DOHH2 (cell line): Measurements from ENCODE around the gene BTBD2.
A peak's percentile ranks its signal among the peaks of the same experiment; 100 is the strongest.

ENCODE experiments used
- H3F3A ChIP-seq: fragments of 200-600 bp; sonication (generic), shearing (Covaris generic); 2 replicates; pipeline ENCODE4 v1.6.0; 2016; ENCODE audit warnings: antibody characterized with exemption, mild to moderate bottlenecking; ENCODE audit not compliant: control insufficient read depth, insufficient read depth
- H3K27ac ChIP-seq: fragments of 200-600 bp; sonication (generic); 2 replicates; pipeline ENCODE4 v1.5.1; 2014; ENCODE audit warnings: low read depth, mild to moderate bottlenecking, low read length, moderate library complexity
- H3K27me3 ChIP-seq: fragments of 200-600 bp; sonication (generic); 2 replicates; pipeline ENCODE4 v1.6.1; 2014; ENCODE audit warnings: mild to moderate bottlenecking, low read length, mixed read lengths; ENCODE audit not compliant: control insufficient read depth
- H3K36me3 ChIP-seq: fragments of 200-600 bp; sonication (generic); 2 replicates; pipeline ENCODE4 v1.6.1; 2014; ENCODE audit warnings: mild to moderate bottlenecking, low read length, moderate library complexity, mixed read lengths; ENCODE audit not compliant: control insufficient read depth
- H3K4me1 ChIP-seq: fragments of 200-600 bp; sonication (generic); 2 replicates; pipeline ENCODE4 v1.6.1; 2014; ENCODE audit warnings: mild to moderate bottlenecking, low read length, mixed read lengths; ENCODE audit not compliant: control insufficient read depth
- H3K4me2 ChIP-seq: fragments of 200-600 bp; sonication (generic); 2 replicates; pipeline ENCODE4 v1.6.0; 2014; ENCODE audit warnings: mild to moderate bottlenecking, low read length, moderate library complexity
- H3K4me3 ChIP-seq: fragments of 200-600 bp; sonication (generic); 2 replicates; pipeline ENCODE4 v1.5.1; 2014; ENCODE audit warnings: mild to moderate bottlenecking, low read length, mixed read lengths
- H3K79me2 ChIP-seq: fragments of 200-600 bp; sonication (generic); 2 replicates; pipeline ENCODE4 v1.6.1; 2014; ENCODE audit warnings: mild to moderate bottlenecking, low read length, mixed read lengths; ENCODE audit not compliant: control insufficient read depth
- H3K9me2 ChIP-seq: fragments of 200-600 bp; sonication (generic); replicated peaks from 2 replicates; pipeline ENCODE4 v1.6.1; 2014; ENCODE audit warnings: mild to moderate bottlenecking, low read length, mixed read lengths; ENCODE audit not compliant: control insufficient read depth
- H3K9me3 ChIP-seq: fragments of 200-600 bp; sonication (generic); 2 replicates; pipeline ENCODE4 v1.6.1; 2014; ENCODE audit warnings: antibody characterized with exemption, low read length, mixed read lengths; ENCODE audit not compliant: control insufficient read depth, insufficient read depth
- H4K20me1 ChIP-seq: fragments of 200-600 bp; sonication (generic); 2 replicates; pipeline ENCODE4 v1.6.0; 2014; ENCODE audit warnings: low read depth, mild to moderate bottlenecking, antibody characterized with exemption, low read length, moderate library complexity; ENCODE audit not compliant: control insufficient read depth, insufficient read depth
- CTCF ChIP-seq: fragments of 200-600 bp; sonication (generic); IDR thresholded peaks from one replicate; pipeline ENCODE4 v1.5.1; 2014; ENCODE audit warnings: antibody characterized with exemption, mild to moderate bottlenecking, low read depth, low read length; ENCODE audit not compliant: poor library complexity, severe bottlenecking
- EZH2phosphoT487 ChIP-seq: fragments of 200-600 bp; sonication (generic); IDR thresholded peaks from 2 replicates; pipeline ENCODE4 v1.6.1; 2017; ENCODE audit warnings: borderline replicate concordance, mild to moderate bottlenecking, antibody characterized with exemption, low read length, moderate library complexity, mixed read lengths

Gene BTBD2

GRCh38 chr19:2058570-2059421, 43.3 kb upstream of the BTBD2 start:
- Histone ChIP-seq H3K4me3 (peak overlapping the region; percentile 82; the same call in 1 of the 2 replicates), H3K36me3 (no peaks in the 10 kb centered on the region; the same call in 1 of the 2 replicates), H4K20me1 (no peaks in the 10 kb centered on the region), H3K9me2 (no peaks in the 10 kb centered on the region), H3K27me3 (no peaks in the 10 kb centered on the region), H3K79me2 (peaks cover 31% of the 10 kb centered on the region), H3K27ac (peak overlapping the region; percentile 97), H3K9me3 (no peaks in the 10 kb centered on the region), H3F3A (peaks cover 40% of the 10 kb centered on the region), H3K4me1 (peaks cover 90% of the 10 kb centered on the region), H3K4me2 (peak overlapping the region; percentile 80)
- TF ChIP-seq EZH2phosphoT487 = no peak
- no peak for TF ChIP-seq CTCF

- TF ChIP-seq CTCF (no peak), EZH2phosphoT487 (no peak)
- no peaks in the 10 kb centered on the region for H3K9me3 ChIP-seq
- H3K4me1 ChIP-seq = peaks cover 90% of the 10 kb centered on the region
- H4K20me1 ChIP-seq = no peaks in the 10 kb centered on the region
- no peak overlapping the region for H3K4me3 ChIP-seq
- peaks cover 31% of the 10 kb centered on the region for H3K79me2 ChIP-seq
- peak overlapping the region; percentile 97 for H3K27ac ChIP-seq
- no peaks in the 10 kb centered on the region for H3K27me3 ChIP-seq
- no peaks in the 10 kb centered on the region for H3K9me2 ChIP-seq
- no peaks in the 10 kb centered on the region; the same call in 1 of the 2 replicates for H3K36me3 ChIP-seq
- peaks cover 40% of the 10 kb centered on the region for H3F3A ChIP-seq
- H3K4me2 ChIP-seq = peak overlapping the region; percentile 60; the same call in 1 of the 2 replicates
Observed at GRCh38 chr19:2057484-2058469, 42.3 kb upstream of the BTBD2 start.

- peak overlapping the region; percentile 44; the same call in 1 of the 2 replicates for H3K4me3 ChIP-seq
- TF ChIP-seq EZH2phosphoT487 (no peak), CTCF (no peak)
- H3K4me2 ChIP-seq = peak overlapping the region; percentile 60
- peaks cover 90% of the 10 kb centered on the region for H3K4me1 ChIP-seq
- H3F3A ChIP-seq = peaks cover 45% of the 10 kb centered on the region
- H3K27me3 ChIP-seq = no peaks in the 10 kb centered on the region
- H3K9me3 ChIP-seq = no peaks in the 10 kb centered on the region
- H3K79me2 ChIP-seq = peaks cover 22% of the 10 kb centered on the region
- no peaks in the 10 kb centered on the region; the same call in 1 of the 2 replicates for H3K36me3 ChIP-seq
- H4K20me1 ChIP-seq = no peaks in the 10 kb centered on the region
- peak overlapping the region; percentile 97 for H3K27ac ChIP-seq
- H3K9me2 ChIP-seq = no peaks in the 10 kb centered on the region
Observed at GRCh38 chr19:2056837-2057192, 41.3 kb upstream of the BTBD2 start.
